Sigmoid colon (tissue), 7 donors: ENCODE data around the gene IFIT2. TPM values are rescaled to one million over a fixed set of nuclear protein-coding genes. Genes with fewer than 3 reads are reported as not detected.
"Not testable (repeated sequence)": the region's sequence is repeated elsewhere in the genome, so short reads cannot be mapped to it uniquely, and the experiment has no call there.

Experiments
- DNase-seq: peaks from one replicate; pipeline ENCODE4 v3.0.0-alpha.2; 2019
- H3K27ac ChIP-seq, 4 donors: fragments of 200-600 bp; sonication (generic); one replicate each; pipeline ENCODE4 v1.5.1; 2016 to 2019; ENCODE audit warnings: mild to moderate bottlenecking in 1 of 4
- H3K27me3 ChIP-seq, 3 donors: fragments of 200-600 bp; sonication (generic); one replicate each; pipeline ENCODE4 v1.5.1; 2019; ENCODE audit warnings: mild to moderate bottlenecking in 1 of 3
- H3K36me3 ChIP-seq, 4 donors: fragments of 200-600 bp; sonication (generic); one replicate each; pipeline ENCODE4 v1.5.1; 2016 to 2019
- H3K4me1 ChIP-seq, 4 donors: fragments of 200-600 bp; sonication (generic); one replicate each; pipeline ENCODE4 v1.5.1; 2017 to 2019
- H3K4me3 ChIP-seq, 4 donors: fragments of 200-600 bp; sonication (generic); one replicate each; pipeline ENCODE4 v1.5.1; 2017 to 2019; ENCODE audit warnings: mild to moderate bottlenecking in 2 of 4, moderate library complexity in 1 of 4
- H3K9me3 ChIP-seq, 4 donors: fragments of 200-600 bp in 3 of 4; sonication (generic) in 3 of 4; one replicate each; pipeline versions ENCODE4 v1.5.1 to v1.6.1; 2013 to 2019
- EP300 ChIP-seq, 4 donors: sonication (generic); formaldehyde crosslinking; IDR thresholded peaks; one replicate each; pipeline ENCODE4 v1.6.1; 2017; ENCODE audit warnings: antibody characterized with exemption in 4 of 4
- POLR2A ChIP-seq, 2 donors: fragments of 450-650 bp; IDR thresholded peaks; one replicate each; pipeline ENCODE4 v1.6.1; 2016; ENCODE audit warnings: antibody characterized with exemption in 2 of 2, mild to moderate bottlenecking in 2 of 2, moderate library complexity in 2 of 2
- POLR2AphosphoS5 ChIP-seq, 4 donors: sonication (generic); formaldehyde crosslinking; IDR thresholded peaks; one replicate each; pipeline ENCODE4 v1.6.1; 2017; ENCODE audit warnings: antibody characterized with exemption in 4 of 4
- WGBS, 2 donors: extraction: QIAGEN DNeasy Blood & Tissue Kit; methylation state at CpG; one replicate each; pipeline ENCODE4 v1.1.7; 2013; 5-methylcytosine and 5-hydroxymethylcytosine counted together
- intact Hi-C: fragments of 100-400 bp; cut with DNase I; formaldehyde crosslinking; loops from one replicate; pipeline ENCODE4 v1.15.1; 2023
- polyA plus RNA-seq, 3 donors: library from polyadenylated mRNA; stranded (reverse); fragments of 200-250 nt; gene quantifications; one replicate each; pipeline ENCODE4 v1.2.3, GENCODE V29; 2013
- total RNA-seq, 4 donors: library from RNA; depleted of rRNA; stranded (reverse); fragments of >200 nt; gene quantifications; one replicate each; pipeline ENCODE4 v1.1.0, GENCODE V29; 2016
- TF ChIP-seq, protein P1 (sequence below), 4 experiments: fragments of 450-650 bp in 3 of 4; fragments of 200-600 bp in 1 of 4; IDR thresholded peaks; one replicate each; pipeline ENCODE4 v1.5.1; 2016 to 2019; ENCODE audit warnings: antibody characterized with exemption in 4 of 4, mild to moderate bottlenecking in 3 of 4, moderate library complexity in 2 of 4
- donor health status: healthy with polysubstance abuse.
- donor health status: Bipolar disorder and iron deficiency.
- donor health status: healthy.

Gene IFIT2, protein sequence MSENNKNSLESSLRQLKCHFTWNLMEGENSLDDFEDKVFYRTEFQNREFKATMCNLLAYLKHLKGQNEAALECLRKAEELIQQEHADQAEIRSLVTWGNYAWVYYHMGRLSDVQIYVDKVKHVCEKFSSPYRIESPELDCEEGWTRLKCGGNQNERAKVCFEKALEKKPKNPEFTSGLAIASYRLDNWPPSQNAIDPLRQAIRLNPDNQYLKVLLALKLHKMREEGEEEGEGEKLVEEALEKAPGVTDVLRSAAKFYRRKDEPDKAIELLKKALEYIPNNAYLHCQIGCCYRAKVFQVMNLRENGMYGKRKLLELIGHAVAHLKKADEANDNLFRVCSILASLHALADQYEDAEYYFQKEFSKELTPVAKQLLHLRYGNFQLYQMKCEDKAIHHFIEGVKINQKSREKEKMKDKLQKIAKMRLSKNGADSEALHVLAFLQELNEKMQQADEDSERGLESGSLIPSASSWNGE
- total RNA-seq (1 to 10 TPM; 2.0 to 6.8 (median 3.2) TPM), polyA plus RNA-seq (10 to 100 TPM in 1 of 3 donors, 1 to 10 TPM in 2; 3.9 to 13.9 (median 6.6) TPM)

DNA sequence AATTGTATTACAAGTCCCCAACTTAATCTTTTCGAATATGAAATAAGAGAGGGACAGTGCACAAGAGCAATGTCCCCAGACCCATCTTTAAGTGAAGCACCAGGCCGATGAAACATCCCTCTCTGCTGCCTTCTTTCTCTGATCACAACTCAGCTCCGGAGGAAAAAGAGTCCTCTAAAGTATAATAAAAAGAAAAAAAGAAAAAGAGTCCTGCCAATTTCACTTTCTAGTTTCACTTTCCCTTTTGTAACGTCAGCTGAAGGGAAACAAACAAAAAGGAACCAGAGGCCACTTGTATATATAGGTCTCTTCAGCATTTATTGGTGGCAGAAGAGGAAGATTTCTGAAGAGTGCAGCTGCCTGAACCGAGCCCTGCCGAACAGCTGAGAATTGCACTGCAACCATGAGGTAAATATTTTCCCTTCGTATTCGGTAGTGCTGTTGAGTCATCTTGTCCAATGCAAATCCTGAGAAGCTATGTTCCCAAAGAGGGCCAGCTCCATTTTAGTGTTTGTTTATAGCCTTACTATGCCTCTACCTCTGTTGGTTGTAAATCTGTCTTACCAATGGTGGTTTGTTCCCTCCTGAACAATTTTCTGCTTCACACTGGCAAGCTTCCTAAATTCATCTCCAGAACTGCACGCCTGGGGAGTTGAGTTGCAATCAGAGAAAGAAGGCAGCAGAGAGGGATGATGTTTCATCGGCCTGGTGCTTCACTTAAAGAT is at the start of gene IFIT2:
IFIT2 (plus strand) TSS at position 326 of the 725 bp plus-strand sequence; CDS start at position 404, 78 bp downstream.
- TF ChIP-seq EP300 (IDR thresholded peaks at IDR 0.05) (peak in 3 of 4 donors; percentile 24 to 61 (median 38)), POLR2A (IDR thresholded peaks at IDR 0.05) (no peak), POLR2AphosphoS5 (IDR thresholded peaks at IDR 0.05) (peak; percentile 68 to 82 (median 78))
- TF ChIP-seq, protein P1, sequence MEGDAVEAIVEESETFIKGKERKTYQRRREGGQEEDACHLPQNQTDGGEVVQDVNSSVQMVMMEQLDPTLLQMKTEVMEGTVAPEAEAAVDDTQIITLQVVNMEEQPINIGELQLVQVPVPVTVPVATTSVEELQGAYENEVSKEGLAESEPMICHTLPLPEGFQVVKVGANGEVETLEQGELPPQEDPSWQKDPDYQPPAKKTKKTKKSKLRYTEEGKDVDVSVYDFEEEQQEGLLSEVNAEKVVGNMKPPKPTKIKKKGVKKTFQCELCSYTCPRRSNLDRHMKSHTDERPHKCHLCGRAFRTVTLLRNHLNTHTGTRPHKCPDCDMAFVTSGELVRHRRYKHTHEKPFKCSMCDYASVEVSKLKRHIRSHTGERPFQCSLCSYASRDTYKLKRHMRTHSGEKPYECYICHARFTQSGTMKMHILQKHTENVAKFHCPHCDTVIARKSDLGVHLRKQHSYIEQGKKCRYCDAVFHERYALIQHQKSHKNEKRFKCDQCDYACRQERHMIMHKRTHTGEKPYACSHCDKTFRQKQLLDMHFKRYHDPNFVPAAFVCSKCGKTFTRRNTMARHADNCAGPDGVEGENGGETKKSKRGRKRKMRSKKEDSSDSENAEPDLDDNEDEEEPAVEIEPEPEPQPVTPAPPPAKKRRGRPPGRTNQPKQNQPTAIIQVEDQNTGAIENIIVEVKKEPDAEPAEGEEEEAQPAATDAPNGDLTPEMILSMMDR (IDR thresholded peaks at IDR 0.05), result no peak
- intact Hi-C loops, result loop anchor here (2.0 kb wide), 1 partner anchor 25 kb away; the partner anchor contains the start of gene IFIT3
- DNase-seq, result no peak

DNA sequence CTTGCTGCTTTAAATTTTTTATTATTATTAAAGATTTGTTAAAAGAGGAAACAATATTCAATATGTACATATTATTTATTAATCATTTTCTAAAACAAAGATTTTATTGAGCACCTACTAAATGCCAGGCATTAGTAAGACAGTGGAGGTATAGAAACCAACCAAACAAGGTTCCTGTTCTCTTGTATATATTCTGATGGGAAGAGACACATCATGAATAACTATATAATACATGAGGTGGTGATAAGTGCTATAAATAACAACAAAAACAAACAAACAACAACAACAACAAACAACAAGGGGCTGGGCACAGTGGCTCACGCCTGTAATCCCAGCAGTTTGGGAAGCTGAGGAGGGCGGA is 49.6 kb upstream of the IFIT2 start:
- intact Hi-C loops, result loop anchor here (10.0 kb wide), 2 partner anchors 393 to 453 kb away; partner anchors contain the start of genes KIF20B and PANK1
- no peak for DNase-seq
- WGBS, 2 donors, result 75 to 93% methylated on average over 2 of the region's 2 CpGs
- Histone ChIP-seq H3K9me3 (no peaks in the 10 kb centered on the region), H3K36me3 (no peaks in the 10 kb centered on the region), H3K27me3 (no peaks in the 10 kb centered on the region), H3K27ac (peak overlapping the region; percentile 80 to 94 (median 86)), H3K4me1 (peaks cover 0 to 11% (median 8%) of the 10 kb centered on the region in 4 donors), H3K4me3 (peak overlapping the region in 3 of 4 donors; percentile 90 to 99 (median 95))
- TF ChIP-seq, protein P1 (IDR thresholded peaks at IDR 0.05), result no peak
- TF ChIP-seq POLR2A (IDR thresholded peaks at IDR 0.05) (no peak), POLR2AphosphoS5 (IDR thresholded peaks at IDR 0.05) (no peak), EP300 (IDR thresholded peaks at IDR 0.05) (no peak)

More for the DNA sequence above, at the start of gene IFIT2:
- peak within 1 kb of the TSS; percentile 84 to 92 (median 87) for H3K27ac ChIP-seq
- peaks cover 0 to 9% (median 3%) of the 10 kb centered on the region in 4 donors for H3K36me3 ChIP-seq
- no peaks in the 10 kb centered on the region for H3K9me3 ChIP-seq
- H3K27me3 ChIP-seq, result no peaks in the 10 kb centered on the region
- H3K4me1 ChIP-seq, result peaks cover 0 to 38% (median 34%) of the 10 kb centered on the region in 4 donors
- WGBS, 2 donors, result 1 to 2% methylated on average over 10 of the region's 10 CpGs
- H3K4me3 ChIP-seq, result peak within 1 kb of the TSS; percentile 39 to 51 (median 48)

DNA sequence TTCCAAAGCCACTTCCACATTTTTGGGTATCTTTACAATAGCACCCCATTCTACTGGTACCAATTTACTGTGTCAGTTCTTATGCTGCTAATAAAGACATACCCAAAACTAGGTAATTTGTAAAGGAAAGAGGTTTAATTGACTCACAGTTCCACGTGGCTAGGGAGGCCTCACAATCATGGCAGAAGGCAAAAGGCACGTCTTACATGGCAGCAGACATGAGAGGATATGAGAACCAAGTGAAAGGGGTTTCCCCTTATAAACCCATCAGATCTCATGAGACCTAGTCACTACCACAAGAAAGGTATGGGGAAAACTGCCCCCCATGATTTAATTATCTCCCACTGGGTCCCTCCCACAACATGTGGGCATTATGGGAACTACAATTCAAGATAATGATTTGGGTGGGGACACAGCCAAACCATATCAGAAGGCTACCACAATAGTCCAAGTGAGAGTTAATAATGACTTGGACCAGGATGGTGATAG is 46.7 kb upstream of the IFIT2 start:
- H3K9me3 ChIP-seq, H3K27me3 ChIP-seq, H3K4me3 ChIP-seq, H3K27ac ChIP-seq, DNase-seq, H3K36me3 ChIP-seq: not testable (repeated sequence)
- peaks cover 0 to 11% (median 8%) of the 10 kb centered on the region in 4 donors for H3K4me1 ChIP-seq
- intact Hi-C loops, result loop anchor here (5.0 to 10.0 kb wide), 3 partner anchors 157 to 450 kb away; partner anchors contain the start of genes IFIT5, KIF20B and PANK1
- WGBS, 2 donors, result 59 to 81% methylated on average over 2 of the region's 2 CpGs

DNA sequence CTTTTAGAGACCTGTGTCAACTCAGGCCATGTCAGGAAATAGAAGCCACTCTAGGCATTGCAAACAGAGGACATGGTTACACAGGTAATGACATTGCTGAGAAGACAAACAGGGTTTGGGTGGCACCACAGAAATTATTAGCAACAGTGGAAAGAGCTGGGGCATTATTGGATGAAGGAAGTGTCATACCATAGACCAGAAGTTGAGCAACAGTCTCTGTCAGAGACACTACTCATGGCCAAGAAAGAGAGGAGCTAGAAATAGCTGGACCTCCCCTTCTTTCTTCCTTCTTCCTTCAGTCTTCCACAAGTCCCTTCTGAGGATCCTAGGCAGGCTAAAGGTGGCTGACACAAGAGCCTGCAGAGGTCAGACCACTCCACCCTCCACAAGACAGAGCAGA is 46.1 kb upstream of the IFIT2 start:
- no peak overlapping the region for H3K4me3 ChIP-seq
- no peaks in the 10 kb centered on the region for H3K27me3 ChIP-seq
- peak overlapping the region in 2 of 4 donors; percentile 22 to 23 for H3K27ac ChIP-seq
- no peak for TF ChIP-seq POLR2AphosphoS5 (IDR thresholded peaks at IDR 0.05)
- TF ChIP-seq, protein P1 (IDR thresholded peaks at IDR 0.05), result no peak
- TF ChIP-seq POLR2A (IDR thresholded peaks at IDR 0.05), result no peak
- TF ChIP-seq EP300 (IDR thresholded peaks at IDR 0.05), result no peak
- intact Hi-C loops, result loop anchor here (5.0 to 10.0 kb wide), 3 partner anchors 157 to 449 kb away; partner anchors contain the start of genes IFIT5, KIF20B and PANK1
- no peaks in the 10 kb centered on the region for H3K9me3 ChIP-seq
- H3K36me3 ChIP-seq, result no peaks in the 10 kb centered on the region
- DNase-seq, result no peak
- H3K4me1 ChIP-seq, result peaks cover 0 to 12% (median 6%) of the 10 kb centered on the region in 4 donors
